ENCODE results near the gene SETD3.

The SETD3 gene

GRCh38 chr14:99412117-99413061 lies 68.3 kb downstream of the SETD3 start:
- H3K4me3 ChIP-seq (ENCODE audit: low read depth, low read length), result no peak overlapping the region
- no peak for TF ChIP-seq CTCF (IDR thresholded peaks at IDR 0.05; ENCODE audit: control insufficient read depth, extremely low read depth, insufficient read depth)
- DNase-seq (ENCODE audit: low read depth), result no peak

- no peak for DNase-seq (ENCODE audit: low read depth)
- H3K4me3 ChIP-seq (ENCODE audit: low read depth, low read length), result no peak overlapping the region
- no peak for TF ChIP-seq CTCF (IDR thresholded peaks at IDR 0.05; ENCODE audit: control insufficient read depth, extremely low read depth, insufficient read depth)
Measured at GRCh38 chr14:99410019-99410418, 70.6 kb downstream of the SETD3 start.

- no peak for TF ChIP-seq CTCF (IDR thresholded peaks at IDR 0.05; ENCODE audit: control insufficient read depth, extremely low read depth, insufficient read depth)
- H3K4me3 ChIP-seq (ENCODE audit: low read depth, low read length), result no peak overlapping the region
- no peak for DNase-seq (ENCODE audit: low read depth)
Measured at GRCh38 chr14:99408971-99409289, 71.7 kb downstream of the SETD3 start.

- TF ChIP-seq CTCF (IDR thresholded peaks at IDR 0.05; ENCODE audit: control insufficient read depth, extremely low read depth, insufficient read depth), result no peak
- H3K4me3 ChIP-seq (ENCODE audit: low read depth, low read length), result no peak overlapping the region
- no peak for DNase-seq (ENCODE audit: low read depth)
Measured at GRCh38 chr14:99408286-99408970, 72.2 kb downstream of the SETD3 start.

- no peak for TF ChIP-seq CTCF (IDR thresholded peaks at IDR 0.05; ENCODE audit: control insufficient read depth, extremely low read depth, insufficient read depth)
- no peak overlapping the region for H3K4me3 ChIP-seq (ENCODE audit: low read depth, low read length)
- no peak for DNase-seq (ENCODE audit: low read depth)
Measured at GRCh38 chr14:99407416-99407815, 73.2 kb downstream of the SETD3 start.

- no peak overlapping the region for H3K4me3 ChIP-seq (ENCODE audit: low read depth, low read length)
- DNase-seq (ENCODE audit: low read depth), result no peak
- no peak for TF ChIP-seq CTCF (IDR thresholded peaks at IDR 0.05; ENCODE audit: control insufficient read depth, extremely low read depth, insufficient read depth)
Measured at GRCh38 chr14:99402950-99403349, 77.7 kb downstream of the SETD3 start.
